T follicular helper cell (primary cell): ENCODE measurements around the gene OR52E5.

ENCODE experiments used
- DNase-seq: peaks from one replicate; pipeline ENCODE4 v3.0.0-alpha.2; 2020; ENCODE audit warnings: low read depth

The OR52E5 gene

GRCh38 chr11:5933116-5933515 is 40.1 kb downstream of the OR52E5 start:
- no peak for DNase-seq

- no peak for DNase-seq
Measured at GRCh38 chr11:5937868-5938602, 45.0 kb downstream of the OR52E5 start.

DNA sequence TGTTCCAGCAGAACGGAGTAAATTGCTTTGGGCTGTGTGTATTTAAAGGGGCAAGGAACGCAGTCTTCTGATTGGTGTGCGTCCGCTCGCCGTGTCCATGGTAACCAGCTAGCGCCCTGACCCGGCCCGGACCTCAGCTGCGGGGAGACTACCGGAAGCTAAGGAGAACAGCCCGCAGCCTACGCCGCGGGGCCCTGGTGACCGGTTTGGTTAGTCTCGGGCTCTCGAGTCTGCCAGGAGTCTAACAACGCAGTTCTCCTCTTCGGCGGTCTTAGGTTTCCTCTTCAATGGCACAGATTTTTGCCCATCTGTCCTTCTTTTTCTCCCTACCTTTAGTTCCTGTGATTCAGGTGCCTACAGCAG is 45.6 kb downstream of the OR52E5 start:
- DNase-seq = no peak

DNA sequence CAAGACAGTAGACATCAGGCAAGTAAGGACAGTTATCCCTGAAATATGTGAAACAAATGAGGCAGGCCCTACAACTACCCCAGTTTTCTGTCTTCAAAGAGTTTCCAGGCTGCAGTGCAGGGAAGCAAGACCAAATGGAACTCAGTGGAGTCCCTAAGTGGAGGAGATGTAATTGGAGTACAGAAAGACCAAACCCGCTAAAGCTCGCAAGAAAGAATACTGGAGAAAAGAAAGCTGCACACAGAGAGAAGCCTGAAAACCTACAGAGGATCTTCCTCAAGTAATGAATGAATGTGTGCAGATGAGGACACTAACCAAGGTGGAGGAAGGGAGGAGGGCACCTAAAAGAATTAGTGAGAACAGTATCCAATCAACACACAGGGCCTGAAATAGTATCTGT is 47.7 kb downstream of the OR52E5 start:
- no peak for DNase-seq

DNA sequence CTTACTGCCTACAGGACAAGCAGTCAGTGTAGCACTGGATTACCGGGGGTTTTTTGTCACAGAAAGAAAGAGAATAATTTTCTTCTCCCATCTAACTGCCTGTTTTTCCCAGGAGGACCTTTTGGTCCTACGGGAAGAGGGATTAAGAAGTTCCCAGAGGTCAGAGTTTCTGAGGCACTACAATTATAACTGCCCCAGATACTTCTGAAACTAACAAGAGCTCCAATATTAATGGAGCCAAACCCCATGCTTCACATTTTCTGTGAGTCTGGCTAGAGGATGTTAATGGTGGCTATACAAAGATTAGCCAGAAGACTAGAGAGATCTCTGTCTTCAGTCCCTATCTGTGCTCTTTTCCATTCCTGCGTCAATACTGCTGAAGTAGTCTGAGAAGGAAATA is 48.9 kb downstream of the OR52E5 start, which contains the start of gene OR56A3:
Gene OR56A3 (plus strand): TSS at position 301 of the 400 bp plus-strand sequence. CDS start 5,096 bp downstream, outside the sequence.
- DNase-seq = no peak
